Naive thymus-derived CD4-positive, alpha-beta T cell (primary cell): ENCODE measurements around the gene AVEN. TPM values are rescaled to one million over a fixed set of nuclear protein-coding genes. Genes with fewer than 3 reads are reported as not detected.

Experiments used
- ATAC-seq: fragments of 150-1000 bp; cut with Tn5 transposase; 2 replicates; pipeline ENCODE4 v1.10.0; 2021; ENCODE audit warnings: mild to moderate bottlenecking, moderate library complexity
- CTCF ChIA-PET: fragments of 350-600 bp; sonication (Branson Sonifier 250); formaldehyde crosslinking; loops from one replicate; lab custom pipeline; 2021; ENCODE audit warnings: antibody characterized with exemption; lab: Charles Lee
- POLR2A ChIA-PET: fragments of 350-600 bp; sonication (Branson Sonifier 250); formaldehyde crosslinking; loops from one replicate; lab custom pipeline; 2021; ENCODE audit warnings: antibody characterized with exemption, inconsistent platforms; lab: Charles Lee
- DNase-seq, 9 donors: peaks; one replicate each; pipeline versions ENCODE4 v3.0.0 to v3.0.0-alpha.2; 2020 to 2022; ENCODE audit warnings: mixed read lengths in 1 of 9
- H3K27ac ChIP-seq: one replicate; pipeline ENCODE4 v1.7.0; 2013; ENCODE audit warnings: mild to moderate bottlenecking, low read depth, low read length, moderate library complexity
- H3K27me3 ChIP-seq, 2 donors: one replicate each; pipeline ENCODE4 v1.7.0; 2013; ENCODE audit warnings: low read length in 2 of 2, mild to moderate bottlenecking in 2 of 2, moderate library complexity in 2 of 2; ENCODE audit not compliant: control insufficient read depth in 2 of 2, insufficient read depth in 2 of 2
- H3K36me3 ChIP-seq, 3 experiments: 1 replicate in 2 of 3; 2 replicates in 1 of 3; pipeline ENCODE4 v1.7.0; 2013; ENCODE audit warnings: low read length in 3 of 3, mild to moderate bottlenecking in 3 of 3, moderate library complexity in 1 of 3; ENCODE audit not compliant: insufficient read depth in 3 of 3, control insufficient read depth in 2 of 3
- H3K4me1 ChIP-seq, 2 donors: one replicate each; pipeline ENCODE4 v1.7.0; 2013; ENCODE audit warnings: low read length in 2 of 2, mild to moderate bottlenecking in 2 of 2, moderate library complexity in 1 of 2; ENCODE audit not compliant: control insufficient read depth in 2 of 2, insufficient read depth in 2 of 2
- H3K4me3 ChIP-seq: 2 replicates; pipeline ENCODE4 v1.7.0; 2013; ENCODE audit warnings: mild to moderate bottlenecking, low read length
- H3K9me3 ChIP-seq, 3 experiments: 1 replicate in 2 of 3; 2 replicates in 1 of 3; pipeline ENCODE4 v1.7.0; 2013; ENCODE audit warnings: low read length in 3 of 3; ENCODE audit not compliant: control insufficient read depth in 2 of 3
- H3K27ac Mint-ChIP-seq, 9 donors: one replicate each; pipeline ENCODE4 v1.8.0; 2020 to 2022; ENCODE audit warnings: mixed read lengths in 9 of 9, mild to moderate bottlenecking in 8 of 9, moderate library complexity in 5 of 9, inconsistent platforms in 2 of 9
- H3K27me3 Mint-ChIP-seq, 5 donors: one replicate each; pipeline ENCODE4 v1.8.0; 2021 to 2022; ENCODE audit warnings: mixed read lengths in 5 of 5, mild to moderate bottlenecking in 1 of 5
- H3K36me3 Mint-ChIP-seq, 5 donors: one replicate each; pipeline ENCODE4 v1.8.0; 2020 to 2022; ENCODE audit warnings: mixed read lengths in 5 of 5, mild to moderate bottlenecking in 3 of 5, inconsistent platforms in 1 of 5
- H3K4me1 Mint-ChIP-seq, 7 donors: one replicate each; pipeline ENCODE4 v1.8.0; 2020 to 2022; ENCODE audit warnings: mixed read lengths in 7 of 7, mild to moderate bottlenecking in 3 of 7, inconsistent platforms in 1 of 7
- H3K4me3 Mint-ChIP-seq, 10 donors: one replicate each; pipeline ENCODE4 v1.8.0; 2020 to 2022; ENCODE audit warnings: mild to moderate bottlenecking in 10 of 10, mixed read lengths in 10 of 10, moderate library complexity in 6 of 10, inconsistent platforms in 2 of 10
- H3K9me3 Mint-ChIP-seq, 11 donors: one replicate each; pipeline ENCODE4 v1.8.0; 2020 to 2022; ENCODE audit warnings: mixed read lengths in 11 of 11, mild to moderate bottlenecking in 4 of 11, inconsistent platforms in 1 of 11, moderate library complexity in 1 of 11
- intact Hi-C, 2 donors: fragments of 100-400 bp; cut with micrococcal nuclease; formaldehyde crosslinking; loops; one replicate each; pipeline ENCODE4 v1.15.1; 2023
- polyA plus RNA-seq, 2 donors: library from polyadenylated mRNA; unstranded; fragments of 300-500 nt; fragmentation: Illumina TruSeq; gene quantifications; one replicate each; pipeline ENCODE4 v1.2.3, GENCODE V29; 2021
- total RNA-seq, 6 experiments: library from RNA in 5 of 6; stranded (reverse) in 5 of 6; gene quantifications; 1 replicate in 5 of 6; 2 replicates in 1 of 6; pipeline ENCODE4 v1.2.3 and lab custom pipeline; 2021 to 2026

Gene AVEN
- total and polyA plus RNA-seq, 7 experiments from 2014 or later: 6.4 to 12.8 (median 6.8) TPM

GRCh38 chr15:34070003-34070402 is 31.0 kb upstream of the AVEN start:
- Histone ChIP-seq H3K4me3 (no peak overlapping the region), H3K9me3 (no peaks in the 10 kb centered on the region), H3K36me3 (no peaks in the 10 kb centered on the region), H3K27ac (no peak overlapping the region), H3K27me3 (no peaks in the 10 kb centered on the region), H3K4me1 (no peaks in the 10 kb centered on the region)
- no peak overlapping the region for H3K27ac Mint-ChIP-seq
- no peak overlapping the region for H3K4me3 Mint-ChIP-seq
- no peaks in the 10 kb centered on the region for H3K4me1 Mint-ChIP-seq
- intact Hi-C loops: no loop called here
- ChIA-PET CTCF (interaction anchor here (1.7 kb wide), 1 partner anchor 8 kb away, joined by 4 read pairs; no protein-coding TSS in a partner anchor), POLR2A (no interaction called here)
- H3K36me3 Mint-ChIP-seq: peaks cover 0 to 4% (median 0%) of the 10 kb centered on the region in 5 donors
- ATAC-seq (no peak), DNase-seq (no peak)
- H3K9me3 Mint-ChIP-seq: no peaks in the 10 kb centered on the region
- no peaks in the 10 kb centered on the region for H3K27me3 Mint-ChIP-seq

DNA sequence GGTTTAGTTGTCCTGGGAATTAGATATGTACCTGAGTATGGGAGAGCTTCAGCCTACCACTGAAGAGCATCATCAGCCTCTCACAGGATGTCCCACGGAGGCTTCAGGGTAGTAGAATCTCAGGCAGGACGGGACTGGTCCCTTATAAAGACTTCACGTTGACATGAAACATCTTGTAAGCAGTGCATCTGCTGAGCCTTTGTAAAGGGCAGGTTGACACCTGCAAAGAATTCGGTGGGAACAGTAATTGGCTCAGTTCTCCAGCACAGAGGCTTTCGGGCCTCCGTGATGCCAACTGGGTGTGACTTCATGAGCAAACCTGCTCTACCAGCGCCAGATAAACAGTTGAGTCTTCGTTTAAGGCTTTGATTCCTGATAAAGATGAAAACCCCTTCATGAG is 26.9 kb upstream of the AVEN start:
- H3K4me3 ChIP-seq: no peak overlapping the region
- ChIA-PET POLR2A (no interaction called here), CTCF (no interaction called here)
- peak overlapping the region in 2 of 9 donors; percentile 5 to 49 for H3K27ac Mint-ChIP-seq
- H3K36me3 ChIP-seq: no peaks in the 10 kb centered on the region
- intact Hi-C loops: no loop called here
- no peak overlapping the region for H3K27ac ChIP-seq
- H3K9me3 Mint-ChIP-seq: no peaks in the 10 kb centered on the region
- no peaks in the 10 kb centered on the region for H3K27me3 Mint-ChIP-seq
- peaks cover 0 to 10% (median 4%) of the 10 kb centered on the region in 7 donors for H3K4me1 Mint-ChIP-seq
- H3K36me3 Mint-ChIP-seq: no peaks in the 10 kb centered on the region
- DNase-seq (no peak), ATAC-seq (no peak)
- no peaks in the 10 kb centered on the region for H3K4me1 ChIP-seq
- H3K27me3 ChIP-seq: no peaks in the 10 kb centered on the region
- no peak overlapping the region for H3K4me3 Mint-ChIP-seq
- H3K9me3 ChIP-seq: no peaks in the 10 kb centered on the region

DNA sequence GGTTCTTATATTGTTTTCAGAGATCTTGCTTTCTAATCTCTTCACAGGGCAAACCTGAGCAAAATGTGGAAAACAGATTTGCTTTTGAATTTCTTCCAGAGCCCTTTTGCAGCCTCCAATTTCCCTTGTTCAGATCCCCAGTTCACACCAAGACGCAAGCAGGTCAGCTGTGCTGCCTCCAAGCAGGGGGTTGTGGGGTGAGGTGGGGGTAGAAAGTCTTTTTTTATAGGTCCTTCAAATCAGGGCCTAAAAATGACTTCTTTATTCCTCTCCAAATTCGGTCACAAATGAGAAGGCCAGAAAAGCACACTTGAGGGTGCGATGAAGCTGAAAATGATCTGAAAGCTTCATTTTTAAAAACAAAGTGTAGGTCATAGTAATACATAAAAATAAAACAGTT is 26.3 kb upstream of the AVEN start:
- DNase-seq: no peak
- no peaks in the 10 kb centered on the region for H3K9me3 Mint-ChIP-seq
- H3K4me3 Mint-ChIP-seq: no peak overlapping the region
- Histone ChIP-seq H3K36me3 (no peaks in the 10 kb centered on the region), H3K4me3 (no peak overlapping the region), H3K4me1 (no peaks in the 10 kb centered on the region), H3K9me3 (no peaks in the 10 kb centered on the region), H3K27me3 (no peaks in the 10 kb centered on the region), H3K27ac (no peak overlapping the region)
- H3K27me3 Mint-ChIP-seq: no peaks in the 10 kb centered on the region
- POLR2A ChIA-PET: no interaction called here
- intact Hi-C loops: no loop called here
- H3K27ac Mint-ChIP-seq: peak overlapping the region in 1 of 9 donors; percentile 19
- CTCF ChIA-PET: no interaction called here
- H3K4me1 Mint-ChIP-seq: peaks cover 0 to 10% (median 4%) of the 10 kb centered on the region in 7 donors
- ATAC-seq: no peak
- H3K36me3 Mint-ChIP-seq: no peaks in the 10 kb centered on the region

- CTCF ChIA-PET: interaction anchor here (0.6 to 5.9 kb wide), 2 partner anchors 145 to 855 kb away, joined by 3 to 59 read pairs; partner anchors contain the start of gene KATNBL1
- Mint-ChIP-seq H3K4me1 (peaks cover 0 to 10% (median 4%) of the 10 kb centered on the region in 7 donors), H3K27ac (peak overlapping the region in 2 of 9 donors; percentile 39 to 48), H3K27me3 (peaks cover 0 to 2% (median 0%) of the 10 kb centered on the region in 5 donors), H3K4me3 (no peak overlapping the region), H3K36me3 (no peaks in the 10 kb centered on the region), H3K9me3 (no peaks in the 10 kb centered on the region)
- Histone ChIP-seq H3K27me3 (no peaks in the 10 kb centered on the region), H3K36me3 (no peaks in the 10 kb centered on the region), H3K4me1 (no peaks in the 10 kb centered on the region), H3K27ac (no peak overlapping the region), H3K9me3 (no peaks in the 10 kb centered on the region), H3K4me3 (no peak overlapping the region)
- DNase-seq: no peak
- intact Hi-C loops: no loop called here
- POLR2A ChIA-PET: no interaction called here
- ATAC-seq: no peak
Observed at GRCh38 chr15:34064438-34064837, 25.4 kb upstream of the AVEN start.

- Mint-ChIP-seq H3K4me3 (no peak overlapping the region), H3K27ac (no peak overlapping the region), H3K9me3 (no peaks in the 10 kb centered on the region), H3K27me3 (peaks cover 0 to 2% (median 0%) of the 10 kb centered on the region in 5 donors), H3K36me3 (no peaks in the 10 kb centered on the region), H3K4me1 (peaks cover 0 to 10% (median 4%) of the 10 kb centered on the region in 7 donors)
- CTCF ChIA-PET: interaction anchor here (0.8 to 5.9 kb wide), 2 partner anchors 149 to 572 kb away, joined by 3 to 59 read pairs; partner anchors contain the start of gene KATNBL1
- POLR2A ChIA-PET: no interaction called here
- Histone ChIP-seq H3K4me3 (no peak overlapping the region), H3K36me3 (no peaks in the 10 kb centered on the region), H3K27ac (no peak overlapping the region), H3K27me3 (no peaks in the 10 kb centered on the region), H3K9me3 (no peaks in the 10 kb centered on the region), H3K4me1 (no peaks in the 10 kb centered on the region)
- intact Hi-C loops: no loop called here
- DNase-seq (no peak), ATAC-seq (no peak)
Observed at GRCh38 chr15:34059946-34060345, 20.9 kb upstream of the AVEN start.

DNA sequence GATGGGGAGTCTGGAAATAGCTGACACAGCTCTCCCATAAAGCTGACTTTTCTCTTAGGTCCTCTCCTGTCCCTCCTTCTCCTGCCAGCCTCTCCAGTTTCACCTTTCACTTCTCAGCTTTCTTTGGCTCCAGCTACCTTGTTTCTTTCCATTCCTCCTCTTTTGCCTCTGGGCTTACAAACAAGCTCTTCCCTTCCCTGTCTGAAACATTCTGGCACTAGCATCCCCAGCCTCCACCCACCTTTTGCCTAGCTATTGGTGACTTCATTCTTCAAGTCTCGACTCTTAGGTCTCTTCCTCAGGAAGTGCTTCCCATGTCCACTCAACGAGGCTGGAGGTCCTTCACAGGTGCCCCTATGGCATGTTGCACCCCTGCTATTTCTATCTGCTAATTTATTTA is 20.5 kb upstream of the AVEN start:
- H3K27ac ChIP-seq: no peak overlapping the region
- H3K36me3 Mint-ChIP-seq: no peaks in the 10 kb centered on the region
- DNase-seq (no peak), ATAC-seq (no peak)
- H3K4me1 Mint-ChIP-seq: peaks cover 0 to 7% (median 4%) of the 10 kb centered on the region in 7 donors
- H3K27ac Mint-ChIP-seq: no peak overlapping the region
- intact Hi-C loops: no loop called here
- CTCF ChIA-PET: interaction anchor here (0.8 to 5.9 kb wide), 3 partner anchors 9 to 572 kb away, joined by 3 to 59 read pairs (median 3); partner anchors contain the start of gene KATNBL1
- H3K27me3 ChIP-seq: no peaks in the 10 kb centered on the region
- no peaks in the 10 kb centered on the region for H3K9me3 Mint-ChIP-seq
- POLR2A ChIA-PET: no interaction called here
- no peak overlapping the region for H3K4me3 ChIP-seq
- H3K27me3 Mint-ChIP-seq: peaks cover 0 to 2% (median 0%) of the 10 kb centered on the region in 5 donors
- H3K4me1 ChIP-seq: no peaks in the 10 kb centered on the region
- no peaks in the 10 kb centered on the region for H3K9me3 ChIP-seq
- H3K36me3 ChIP-seq: no peaks in the 10 kb centered on the region
- H3K4me3 Mint-ChIP-seq: no peak overlapping the region

- Mint-ChIP-seq H3K4me1 (peaks cover 0 to 3% (median 2%) of the 10 kb centered on the region in 7 donors), H3K9me3 (peaks cover 0 to 8% (median 0%) of the 10 kb centered on the region in 11 donors), H3K27me3 (peaks cover 0 to 6% (median 0%) of the 10 kb centered on the region in 5 donors), H3K4me3 (no peak overlapping the region), H3K36me3 (peaks cover 0 to 2% (median 0%) of the 10 kb centered on the region in 5 donors), H3K27ac (no peak overlapping the region)
- CTCF ChIA-PET: interaction anchor here (0.9 kb wide), 1 partner anchor 310 kb away, joined by 3 read pairs; the partner anchor contains the start of gene LPCAT4
- H3K27ac ChIP-seq: no peak overlapping the region
- intact Hi-C loops: no loop called here
- ATAC-seq (no peak), DNase-seq (no peak)
- H3K4me3 ChIP-seq: no peak overlapping the region
- no peaks in the 10 kb centered on the region for H3K36me3 ChIP-seq
- POLR2A ChIA-PET: no interaction called here
- no peaks in the 10 kb centered on the region for H3K9me3 ChIP-seq
- H3K27me3 ChIP-seq: no peaks in the 10 kb centered on the region
- no peaks in the 10 kb centered on the region for H3K4me1 ChIP-seq
Observed at GRCh38 chr15:34056911-34057310, 17.9 kb upstream of the AVEN start.
